Lower lobe of right lung (tissue), 2 donors: ENCODE measurements around the gene MARVELD2. TPM values are rescaled to one million over a fixed set of nuclear protein-coding genes. Genes with fewer than 3 reads are reported as not detected.

Experiments used
- ATAC-seq, 2 donors: fragments of 200-7000 bp; cut with Tn5 transposase; one replicate each; pipeline ENCODE4 v1.9.1; 2020 to 2022; ENCODE audit warnings: mild to moderate bottlenecking in 2 of 2, moderate library complexity in 2 of 2
- DNase-seq: peaks from one replicate; pipeline ENCODE4 v3.0.0-alpha.2; 2020
- H3K27ac ChIP-seq: fragments of 200-600 bp; one replicate; pipeline ENCODE4 v1.8.0; 2022
- H3K27me3 ChIP-seq: fragments of 200-600 bp; one replicate; pipeline ENCODE4 v1.8.0; 2022; ENCODE audit warnings: low read depth
- H3K36me3 ChIP-seq: fragments of 200-600 bp; one replicate; pipeline ENCODE4 v1.8.0; 2022; ENCODE audit warnings: mild to moderate bottlenecking
- H3K4me1 ChIP-seq: fragments of 200-600 bp; one replicate; pipeline ENCODE4 v1.8.0; 2022
- H3K4me3 ChIP-seq: fragments of 200-600 bp; one replicate; pipeline ENCODE4 v1.8.0; 2022; ENCODE audit warnings: mild to moderate bottlenecking
- H3K9me3 ChIP-seq: fragments of 200-600 bp; one replicate; pipeline ENCODE4 v1.8.0; 2022
- intact Hi-C: fragments of 100-400 bp; cut with DNase I; formaldehyde crosslinking; loops from one replicate; pipeline ENCODE4 v1.11.0; 2022
- total RNA-seq: library from RNA; stranded (reverse); fragmentation: NEBNext Ultra II Directional; extraction: Animal tissue kit (Norgen Biotek cat#: 25700); gene quantifications from one replicate; pipeline ENCODE4 v1.2.1, GENCODE V29; 2021
- TF ChIP-seq, protein P1 (sequence below): fragments of 200-600 bp; IDR thresholded peaks from one replicate; pipeline ENCODE4 v1.8.0; 2022; ENCODE audit warnings: antibody characterized with exemption, mild to moderate bottlenecking
- donor health status: DM: no; HTN: yes; CAD: no; lungs with severe emphysema.

MARVELD2 gene
- total RNA-seq, 1 donor from 2014 or later, result 26.2 TPM

DNA sequence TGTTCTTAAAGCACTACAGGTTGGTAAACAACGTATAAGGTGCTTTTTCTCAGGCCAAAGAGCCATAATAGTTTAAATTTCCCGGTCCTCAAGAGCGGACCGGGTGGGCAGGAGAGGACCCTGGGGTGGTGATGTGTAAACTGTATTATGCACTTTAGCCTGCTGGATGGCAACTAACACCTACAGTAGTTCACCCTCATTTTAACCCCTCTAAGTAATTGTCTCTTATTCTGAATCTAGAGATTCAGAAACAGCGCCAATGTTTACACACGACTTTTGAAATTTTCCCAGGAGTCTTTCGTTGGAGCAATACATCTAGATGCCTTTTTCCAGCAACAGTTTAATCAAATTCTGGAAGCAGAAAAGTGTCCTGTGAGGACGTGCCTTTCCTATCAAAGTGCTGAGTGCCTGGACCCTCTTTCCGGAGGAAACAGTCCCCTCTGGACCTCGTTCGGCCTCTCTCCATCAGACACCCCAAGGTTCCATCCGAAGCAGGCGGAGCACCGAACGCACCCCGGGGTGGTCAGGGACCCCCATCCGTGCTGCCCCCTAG lies 77.0 kb downstream of the MARVELD2 start:
- Histone ChIP-seq H3K4me3 (peak overlapping the region; percentile 87), H3K4me1 (peaks cover 28% of the 10 kb centered on the region), H3K9me3 (no peaks in the 10 kb centered on the region), H3K36me3 (no peaks in the 10 kb centered on the region), H3K27me3 (peaks cover 18% of the 10 kb centered on the region), H3K27ac (peak overlapping the region; percentile 92)
- no peak for DNase-seq
- intact Hi-C loops, result no loop called here
- no peak for ATAC-seq
- TF ChIP-seq, protein P1, sequence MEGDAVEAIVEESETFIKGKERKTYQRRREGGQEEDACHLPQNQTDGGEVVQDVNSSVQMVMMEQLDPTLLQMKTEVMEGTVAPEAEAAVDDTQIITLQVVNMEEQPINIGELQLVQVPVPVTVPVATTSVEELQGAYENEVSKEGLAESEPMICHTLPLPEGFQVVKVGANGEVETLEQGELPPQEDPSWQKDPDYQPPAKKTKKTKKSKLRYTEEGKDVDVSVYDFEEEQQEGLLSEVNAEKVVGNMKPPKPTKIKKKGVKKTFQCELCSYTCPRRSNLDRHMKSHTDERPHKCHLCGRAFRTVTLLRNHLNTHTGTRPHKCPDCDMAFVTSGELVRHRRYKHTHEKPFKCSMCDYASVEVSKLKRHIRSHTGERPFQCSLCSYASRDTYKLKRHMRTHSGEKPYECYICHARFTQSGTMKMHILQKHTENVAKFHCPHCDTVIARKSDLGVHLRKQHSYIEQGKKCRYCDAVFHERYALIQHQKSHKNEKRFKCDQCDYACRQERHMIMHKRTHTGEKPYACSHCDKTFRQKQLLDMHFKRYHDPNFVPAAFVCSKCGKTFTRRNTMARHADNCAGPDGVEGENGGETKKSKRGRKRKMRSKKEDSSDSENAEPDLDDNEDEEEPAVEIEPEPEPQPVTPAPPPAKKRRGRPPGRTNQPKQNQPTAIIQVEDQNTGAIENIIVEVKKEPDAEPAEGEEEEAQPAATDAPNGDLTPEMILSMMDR, result no peak

DNA sequence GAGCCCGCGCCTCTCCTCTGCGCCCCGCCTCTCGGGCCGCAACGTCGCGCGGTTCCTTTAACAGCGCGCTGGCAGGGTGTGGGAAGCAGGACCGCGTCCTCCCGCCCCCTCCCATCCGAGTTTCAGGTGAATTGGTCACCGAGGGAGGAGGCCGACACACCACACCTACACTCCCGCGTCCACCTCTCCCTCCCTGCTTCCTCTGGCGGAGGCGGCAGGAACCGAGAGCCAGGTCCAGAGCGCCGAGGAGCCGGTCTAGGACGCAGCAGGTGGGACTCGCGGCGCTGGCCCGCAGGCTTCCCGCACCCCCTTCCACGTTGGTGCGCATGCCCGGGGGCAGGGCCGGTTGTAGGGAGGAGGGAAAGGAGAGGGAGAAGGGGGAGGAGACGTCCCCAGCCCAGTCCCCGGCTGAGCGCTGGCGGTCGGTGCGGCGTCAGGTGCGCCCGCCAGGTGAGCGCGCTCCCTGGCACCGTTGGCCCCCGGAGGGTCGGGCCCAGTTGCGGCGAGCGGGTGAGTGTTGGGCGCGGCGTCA lies 77.5 kb downstream of the MARVELD2 start, which contains the start of gene OCLN:
OCLN (plus strand) TSS at position 400 of the 532 bp plus-strand sequence. CDS start 11,455 bp downstream, outside the sequence.
- DNase-seq (peak; percentile 82), ATAC-seq (peak; percentile 94 to 95)
- no peaks in the 10 kb centered on the region for H3K9me3 ChIP-seq
- no peaks in the 10 kb centered on the region for H3K36me3 ChIP-seq
- peak within 1 kb of the TSS; percentile 87 for H3K4me3 ChIP-seq
- H3K27ac ChIP-seq, result peak within 1 kb of the TSS; percentile 92
- peaks cover 28% of the 10 kb centered on the region for H3K4me1 ChIP-seq
- peaks cover 18% of the 10 kb centered on the region for H3K27me3 ChIP-seq
- TF ChIP-seq, protein P1, result peak; percentile 12
- intact Hi-C loops, result no loop called here

DNA sequence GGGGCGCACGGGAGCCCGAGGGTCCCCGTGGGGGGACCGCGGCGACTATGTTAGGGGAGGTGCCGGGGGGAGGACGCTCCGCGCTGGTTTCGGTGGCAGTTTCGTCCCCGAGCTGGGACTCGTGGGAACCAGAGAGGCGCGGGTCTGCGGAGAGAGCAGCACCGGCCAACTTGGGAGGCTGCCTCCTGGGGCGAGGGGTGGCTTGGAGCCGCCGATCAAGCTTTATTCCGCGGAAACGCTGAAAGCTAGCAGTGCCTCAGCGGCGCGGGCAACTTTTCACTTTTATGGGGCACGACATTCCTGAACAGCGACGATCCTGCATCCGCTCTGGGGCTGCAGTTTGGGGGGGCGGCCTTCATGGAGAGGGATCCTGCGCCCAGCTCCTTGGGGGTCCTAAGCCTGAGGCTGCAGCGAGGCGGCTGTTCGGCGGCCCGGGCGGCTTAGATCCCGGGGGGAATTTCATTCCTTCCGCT lies 78.0 kb downstream of the MARVELD2 start:
- ATAC-seq (peak; percentile 57 to 61), DNase-seq (peak; percentile 60)
- intact Hi-C loops, result no loop called here
- Histone ChIP-seq H3K27me3 (peaks cover 18% of the 10 kb centered on the region), H3K4me3 (peak overlapping the region; percentile 87), H3K4me1 (peaks cover 28% of the 10 kb centered on the region), H3K36me3 (no peaks in the 10 kb centered on the region), H3K27ac (peak overlapping the region; percentile 92), H3K9me3 (no peaks in the 10 kb centered on the region)
- TF ChIP-seq, protein P1, result no peak

DNA sequence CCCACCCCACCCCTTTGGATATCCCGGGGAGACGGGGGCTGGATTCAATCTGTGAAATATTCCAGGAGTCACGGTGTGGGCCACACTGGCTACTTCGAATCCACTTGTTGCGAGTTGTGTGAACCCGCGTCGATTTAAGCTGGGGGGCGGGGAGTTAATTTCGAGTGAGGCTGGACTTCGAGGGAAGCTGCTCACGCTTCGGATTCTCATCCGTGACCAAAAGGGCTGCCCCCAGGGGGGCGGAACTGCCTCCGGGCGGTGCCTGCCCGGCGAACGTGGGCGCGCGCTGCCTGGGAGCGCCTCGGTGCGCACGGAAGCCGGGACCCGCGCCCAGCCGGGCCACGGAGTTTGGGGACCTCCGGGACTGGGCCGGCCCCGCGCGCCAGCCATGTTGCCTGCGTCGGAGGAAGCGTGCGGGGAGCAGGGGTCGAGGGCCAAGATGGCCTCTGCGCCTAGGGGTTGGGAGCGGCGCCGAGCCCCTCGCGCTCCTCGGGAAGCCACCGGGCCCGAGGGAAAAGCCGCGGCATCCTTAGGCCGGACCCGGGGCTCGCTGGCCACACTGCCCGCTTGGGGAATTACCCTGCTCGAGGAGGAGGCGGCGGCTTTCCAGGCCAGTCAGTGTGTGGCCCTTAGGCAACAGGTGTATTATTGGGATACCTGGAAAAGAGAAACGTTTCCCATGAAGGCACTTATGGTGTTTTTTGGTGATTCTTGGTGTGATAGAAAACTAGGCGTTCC lies 78.6 kb downstream of the MARVELD2 start:
- H3K27ac ChIP-seq, result peak overlapping the region; percentile 92
- peaks cover 18% of the 10 kb centered on the region for H3K27me3 ChIP-seq
- DNase-seq (peak; percentile 73), ATAC-seq (peak; percentile 67 to 70)
- intact Hi-C loops, result no loop called here
- H3K36me3 ChIP-seq, result no peaks in the 10 kb centered on the region
- peak overlapping the region; percentile 87 for H3K4me3 ChIP-seq
- peaks cover 29% of the 10 kb centered on the region for H3K4me1 ChIP-seq
- H3K9me3 ChIP-seq, result no peaks in the 10 kb centered on the region
- TF ChIP-seq, protein P1, result no peak

Other genes with a start within 250 kb of the MARVELD2 start
- 4.4 TPM for gene CCNB1, start 248.0 kb upstream of the MARVELD2 start, total RNA-seq
- 2.9 TPM for gene CENPH, start 225.5 kb upstream of the MARVELD2 start, total RNA-seq
- 29.6 TPM for gene CDK7, start 180.2 kb upstream of the MARVELD2 start, total RNA-seq
- 13.0 TPM for gene CCDC125, start 82.3 kb upstream of the MARVELD2 start, total RNA-seq
- 29.1 TPM for gene AK6, start 45.6 kb upstream of the MARVELD2 start, total RNA-seq
- gene TAF9, start 45.6 kb upstream of the MARVELD2 start, total RNA-seq, result 35.7 TPM
- gene RAD17, start 45.3 kb upstream of the MARVELD2 start, total RNA-seq, result 19.5 TPM
- 121 TPM for gene OCLN, start 77.7 kb downstream of the MARVELD2 start, total RNA-seq
- 44.1 TPM for gene GTF2H2C, start 145.1 kb downstream of the MARVELD2 start, total RNA-seq